ENCODE measurements around the gene RAPGEF1.
"Not testable (repeated sequence)": the region's sequence is repeated elsewhere in the genome, so short reads cannot be mapped to it uniquely, and the experiment has no call there.

Gene RAPGEF1

GRCh38 chr9:131727184-131727759, 12.6 kb downstream of the RAPGEF1 start:
- no peak for DNase-seq

- no peak for DNase-seq
Measured at GRCh38 chr9:131724683-131725082, 15.2 kb downstream of the RAPGEF1 start.

- DNase-seq, result no peak
Measured at GRCh38 chr9:131723632-131724031, 16.2 kb downstream of the RAPGEF1 start.

- no peak for DNase-seq
Measured at GRCh38 chr9:131722255-131722654, 17.6 kb downstream of the RAPGEF1 start.

GRCh38 chr9:131721076-131721475, 18.8 kb downstream of the RAPGEF1 start:
- DNase-seq, result no peak

- DNase-seq, result no peak
Measured at GRCh38 chr9:131720330-131720729, 19.5 kb downstream of the RAPGEF1 start.

GRCh38 chr9:131719262-131719908, 20.5 kb downstream of the RAPGEF1 start:
- DNase-seq, result no peak

GRCh38 chr9:131717719-131718460, 22.0 kb downstream of the RAPGEF1 start:
- DNase-seq, result no peak

GRCh38 chr9:131715906-131716305, 24.0 kb downstream of the RAPGEF1 start:
- DNase-seq, result no peak

- DNase-seq, result no peak
Measured at GRCh38 chr9:131714821-131715220, 25.1 kb downstream of the RAPGEF1 start.

- no peak for DNase-seq
Measured at GRCh38 chr9:131714161-131714646, 25.7 kb downstream of the RAPGEF1 start.

- no peak for DNase-seq
Measured at GRCh38 chr9:131713016-131713415, 26.9 kb downstream of the RAPGEF1 start.

GRCh38 chr9:131712151-131712716, 27.6 kb downstream of the RAPGEF1 start:
- no peak for DNase-seq

- DNase-seq, result no peak
Measured at GRCh38 chr9:131709771-131710431, 30.0 kb downstream of the RAPGEF1 start.

- not testable (repeated sequence) for DNase-seq
Measured at GRCh38 chr9:131709010-131709770, 30.7 kb downstream of the RAPGEF1 start.

GRCh38 chr9:131708226-131709002, 31.5 kb downstream of the RAPGEF1 start:
- peak; percentile 74 for DNase-seq

- peak; percentile 83 for DNase-seq
Measured at GRCh38 chr9:131707733-131708157, 32.1 kb downstream of the RAPGEF1 start.

- peak; percentile 21 for DNase-seq
Measured at GRCh38 chr9:131707050-131707449, 32.8 kb downstream of the RAPGEF1 start.

- DNase-seq, result no peak
Measured at GRCh38 chr9:131706608-131706970, 33.3 kb downstream of the RAPGEF1 start.

GRCh38 chr9:131704988-131705387, 34.9 kb downstream of the RAPGEF1 start:
- no peak for DNase-seq
